ENCODE measurements around the gene NCBP1. TPM values are rescaled to one million over a fixed set of nuclear protein-coding genes. Genes with fewer than 3 reads are reported as not detected.

NCBP1 gene
- polyA plus RNA-seq, 1 of the 3 experiments (the other 2 are of a cell fraction): 11.3 TPM

- no peak for DNase-seq
- no peaks in the 10 kb centered on the region for H3K27me3 ChIP-seq (ENCODE audit: insufficient read depth)
- 95% methylated on average over 3 of the region's 3 CpGs for WGBS (ENCODE audit: low lambda C conversion rate)
- no peaks in the 10 kb centered on the region for H4K20me1 ChIP-seq (ENCODE audit: insufficient read depth)
- POLR2A ChIA-PET: interaction anchor here (1.0 kb wide), 1 partner anchor 14 kb away, joined by 5 read pairs; no protein-coding TSS in a partner anchor
- no peak overlapping the region for H3K27ac ChIP-seq (ENCODE audit: low read depth in 2 of 2, low read length in 1 of 2)
- CTCF ChIA-PET: interaction anchor here (0.7 to 1.7 kb wide), 2 partner anchors 20 to 227 kb away, joined by 3 to 4 read pairs; no protein-coding TSS in a partner anchor
- no peak overlapping the region for H3K4me3 ChIP-seq (ENCODE audit: low read depth in 2 of 2, low read length in 1 of 2)
- peaks cover 78 to 92% of the 10 kb centered on the region in 2 experiments for H3K36me3 ChIP-seq (replicated peaks in 1 of 2; ENCODE audit: control insufficient read depth in 1 of 2, insufficient read depth in 2 of 2, low read length in 1 of 2)
- TF ChIP-seq YY1 (IDR thresholded peaks at IDR 0.05; ENCODE audit: low read depth) (no peak), EZH2phosphoT487 (IDR thresholded peaks at IDR 0.05; ENCODE audit: borderline replicate concordance, low read depth) (no peak)
- no peak overlapping the region for H3K9ac ChIP-seq
- peaks cover 11% of the 10 kb centered on the region for H3F3A ChIP-seq (replicated peaks; ENCODE audit: insufficient read depth)
- H3K4me2 ChIP-seq: no peak overlapping the region
- no peaks in the 10 kb centered on the region for H3K9me2 ChIP-seq
- peaks cover 1% of the 10 kb centered on the region for H3K79me2 ChIP-seq (ENCODE audit: insufficient read depth)
- no peaks in the 10 kb centered on the region for H3K9me3 ChIP-seq
- H3K4me1 ChIP-seq (ENCODE audit: control insufficient read depth in 1 of 2, insufficient read depth in 2 of 2, low read depth in 1 of 2, low read length in 1 of 2): no peaks in the 10 kb centered on the region
- H2AFZ ChIP-seq (ENCODE audit: low read depth): no peak overlapping the region
These were observed 40.3 kb downstream of the NCBP1 start for GRCh38 chr9:97673922-97674321.

GRCh38 chr9:97675655-97676054 is 42.0 kb downstream of the NCBP1 start:
- no peak overlapping the region for H3K27ac ChIP-seq (ENCODE audit: low read depth in 2 of 2, low read length in 1 of 2)
- H4K20me1 ChIP-seq (ENCODE audit: insufficient read depth): no peaks in the 10 kb centered on the region
- TF ChIP-seq TAF1 (IDR thresholded peaks at IDR 0.05; ENCODE audit: borderline replicate concordance, low read depth, low read length) (no peak), CHD2 (IDR thresholded peaks at IDR 0.05; ENCODE audit: low read length, partially characterized antibody) (no peak), POLR2AphosphoS5 (IDR thresholded peaks at IDR 0.05; ENCODE audit: low read depth, low read length) (no peak), NRF1 (IDR thresholded peaks at IDR 0.05; ENCODE audit: low read depth, low read length) (no peak), RXRA (IDR thresholded peaks at IDR 0.05; ENCODE audit: borderline replicate concordance, low read depth) (no peak), FOXJ3 (CRISPR knock-in tag; IDR thresholded peaks at IDR 0.05) (no peak)
- CTCF ChIA-PET: interaction anchor here (1.1 kb wide), 1 partner anchor 207 kb away, joined by 3 read pairs; no protein-coding TSS in a partner anchor
- peaks cover 80 to 87% of the 10 kb centered on the region in 2 experiments for H3K36me3 ChIP-seq (replicated peaks in 1 of 2; ENCODE audit: control insufficient read depth in 1 of 2, insufficient read depth in 2 of 2, low read length in 1 of 2)
- no peaks in the 10 kb centered on the region for H3K27me3 ChIP-seq (ENCODE audit: insufficient read depth)
- no peak overlapping the region for H3K9ac ChIP-seq
- no peak for DNase-seq
- no peaks in the 10 kb centered on the region for H3F3A ChIP-seq (replicated peaks; ENCODE audit: insufficient read depth)
- POLR2A ChIA-PET: no interaction called here
- no peaks in the 10 kb centered on the region for H3K9me3 ChIP-seq
- H3K9me2 ChIP-seq: no peaks in the 10 kb centered on the region
- peaks cover 2% of the 10 kb centered on the region for H3K79me2 ChIP-seq (ENCODE audit: insufficient read depth)
- 92% methylated on average over 3 of the region's 3 CpGs for WGBS (ENCODE audit: low lambda C conversion rate)
- H3K4me1 ChIP-seq (ENCODE audit: control insufficient read depth in 1 of 2, insufficient read depth in 2 of 2, low read depth in 1 of 2, low read length in 1 of 2): no peaks in the 10 kb centered on the region
- H3K4me3 ChIP-seq (ENCODE audit: low read depth in 2 of 2, low read length in 1 of 2): no peak overlapping the region
- H3K4me2 ChIP-seq: no peak overlapping the region
- H2AFZ ChIP-seq (ENCODE audit: low read depth): no peak overlapping the region

GRCh38 chr9:97682242-97682641 is 48.6 kb downstream of the NCBP1 start:
- Histone ChIP-seq H3K9me2 (no peaks in the 10 kb centered on the region), H3F3A (replicated peaks; ENCODE audit: insufficient read depth) (peaks cover 6% of the 10 kb centered on the region), H3K27ac (ENCODE audit: low read depth in 2 of 2, low read length in 1 of 2) (no peak overlapping the region), H4K20me1 (ENCODE audit: insufficient read depth) (no peaks in the 10 kb centered on the region), H3K27me3 (ENCODE audit: insufficient read depth) (no peaks in the 10 kb centered on the region), H3K79me2 (ENCODE audit: insufficient read depth) (peaks cover 2% of the 10 kb centered on the region; the same call in 1 of the 2 replicates), H3K9me3 (no peaks in the 10 kb centered on the region), H2AFZ (ENCODE audit: low read depth) (no peak overlapping the region), H3K4me1 (ENCODE audit: control insufficient read depth in 1 of 2, insufficient read depth in 2 of 2, low read depth in 1 of 2, low read length in 1 of 2) (peaks cover 0 to 6% of the 10 kb centered on the region in 2 experiments; a peak in 2 of 4 replicates), H3K36me3 (replicated peaks in 1 of 2; ENCODE audit: control insufficient read depth in 1 of 2, insufficient read depth in 2 of 2, low read length in 1 of 2) (peaks cover 76 to 78% of the 10 kb centered on the region in 2 experiments), H3K4me2 (no peak overlapping the region), H3K4me3 (ENCODE audit: low read depth in 2 of 2, low read length in 1 of 2) (no peak overlapping the region), H3K9ac (no peak overlapping the region)
- POLR2A ChIA-PET: no interaction called here
- TF ChIP-seq REST (IDR thresholded peaks at IDR 0.05; ENCODE audit: low read depth, low read length): no peak
- no peak for DNase-seq
- CTCF ChIA-PET: interaction anchor here (0.8 kb wide), 1 partner anchor 9 kb away, joined by 3 read pairs; no protein-coding TSS in a partner anchor
- 95% methylated on average over 1 of the region's 1 CpG for WGBS (ENCODE audit: low lambda C conversion rate)

Measured in SK-N-SH (cell line).